ENCODE measurements around the gene DNASE1L3. TPM values are rescaled to one million over a fixed set of nuclear protein-coding genes. Genes with fewer than 3 reads are reported as not detected.

DNASE1L3 gene
- total and polyA plus RNA-seq, 2 donors = 12.9 to 52.0 TPM

DNA sequence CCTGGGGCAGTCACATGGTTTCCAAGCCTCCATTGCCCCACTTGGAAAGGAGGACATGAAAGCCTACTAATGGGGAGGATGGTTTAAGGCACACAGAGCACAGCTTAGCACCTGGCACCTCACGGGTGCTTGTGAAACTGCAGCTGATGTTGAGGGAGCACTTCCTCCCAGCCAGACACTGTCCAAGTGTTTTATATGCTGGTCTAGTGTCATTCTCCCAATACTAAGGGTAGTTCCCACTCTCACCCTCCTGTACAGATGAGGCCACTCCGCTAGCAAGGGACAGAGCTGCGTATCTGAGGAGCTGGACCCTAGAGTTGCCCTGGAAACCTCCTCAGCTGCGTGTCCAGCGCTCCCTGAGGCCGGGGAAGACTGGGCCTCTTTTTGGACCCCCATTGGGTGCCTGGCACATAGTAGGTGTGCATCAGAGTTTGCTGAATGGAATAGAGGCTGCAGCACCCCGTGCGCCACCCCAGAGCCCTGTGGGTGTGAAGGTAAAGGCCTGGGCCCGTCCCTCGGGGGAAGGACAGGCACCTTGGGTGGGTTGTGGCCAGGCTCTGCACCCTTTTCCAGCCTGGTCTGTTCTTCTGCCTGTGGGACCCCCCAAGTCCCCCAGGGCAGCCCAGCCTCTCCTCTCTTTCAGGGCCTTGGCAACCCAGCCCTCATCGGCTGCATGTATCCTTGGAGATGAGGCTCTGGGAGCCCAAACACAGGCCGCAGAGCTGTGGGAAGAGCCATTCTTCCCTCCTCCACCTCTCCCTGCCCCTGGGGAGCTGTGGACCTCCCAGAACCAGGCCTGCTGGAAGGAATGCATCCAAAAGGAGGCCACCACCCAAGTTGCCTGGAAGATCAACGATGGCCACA, 31.3 kb downstream of the DNASE1L3 start:
- Histone ChIP-seq H3K4me1 (ENCODE audit: control insufficient read depth in 2 of 2, insufficient read depth in 2 of 2, low read length in 2 of 2) (peaks cover 2 to 30% of the 10 kb centered on the region in 2 donors), H3K27ac (ENCODE audit: low read depth in 1 of 2, low read length in 1 of 2) (no peak overlapping the region)
- WGBS = 87% methylated on average over 13 of the region's 13 CpGs

DNA sequence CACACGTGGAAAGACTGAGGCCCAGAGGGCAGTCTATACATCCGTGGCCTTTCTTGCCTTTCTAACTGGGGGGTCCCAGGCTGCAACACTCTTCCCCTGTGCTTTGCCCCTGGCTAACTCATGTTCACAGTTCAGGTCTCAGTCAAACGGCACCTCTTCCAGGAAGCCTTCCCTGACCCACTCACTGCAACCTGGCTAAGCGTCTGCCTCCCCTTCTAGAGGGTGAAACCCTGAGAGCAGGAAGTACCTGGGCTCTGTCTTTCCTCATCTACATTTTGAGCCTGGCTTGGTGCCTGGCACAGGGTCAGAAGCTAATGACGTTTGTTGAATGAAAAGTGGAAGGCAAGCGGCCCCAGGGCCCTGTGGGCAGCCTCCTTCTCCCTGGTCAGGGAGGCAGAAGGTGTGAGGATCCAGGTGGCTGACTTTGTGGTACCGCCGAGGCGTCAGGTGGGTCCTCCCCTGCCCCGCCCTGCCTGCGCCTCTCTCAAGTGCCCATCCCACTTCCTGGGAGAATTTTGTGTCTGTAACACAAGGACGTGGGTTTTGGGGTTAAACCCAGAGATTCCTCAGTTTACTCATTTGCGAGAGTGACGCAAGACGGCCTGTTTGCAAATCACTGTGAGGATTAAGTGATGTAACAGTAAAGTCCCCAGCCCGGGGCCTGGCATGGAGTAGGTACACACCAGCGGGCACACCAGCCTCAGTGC, 32.1 kb downstream of the DNASE1L3 start:
- no peak overlapping the region for H3K4me3 ChIP-seq (ENCODE audit: low read length in 2 of 2)
- H3K9me3 ChIP-seq (ENCODE audit: control insufficient read depth in 2 of 2, insufficient read depth in 1 of 2, low read length in 1 of 2) = no peaks in the 10 kb centered on the region
- H3K36me3 ChIP-seq (ENCODE audit: control insufficient read depth in 2 of 2, insufficient read depth in 2 of 2, low read length in 1 of 2) = no peaks in the 10 kb centered on the region
- H3K4me1 ChIP-seq (ENCODE audit: control insufficient read depth in 2 of 2, insufficient read depth in 2 of 2, low read length in 2 of 2) = peaks cover 2 to 36% of the 10 kb centered on the region in 2 donors
- WGBS = 81% methylated on average over 17 of the region's 17 CpGs
- peaks cover 0 to 9% of the 10 kb centered on the region in 2 donors for H3K27me3 ChIP-seq (ENCODE audit: control insufficient read depth in 2 of 2, insufficient read depth in 1 of 2, low read length in 1 of 2)
- H3K27ac ChIP-seq (ENCODE audit: low read depth in 1 of 2, low read length in 1 of 2) = no peak overlapping the region
- DNase-seq (ENCODE audit: low read depth in 6 of 9, low spot score in 9 of 9) = no peak

More for the DNA sequence above, 31.3 kb downstream of the DNASE1L3 start:
- Histone ChIP-seq H3K9me3 (ENCODE audit: control insufficient read depth in 2 of 2, insufficient read depth in 1 of 2, low read length in 1 of 2) (no peaks in the 10 kb centered on the region), H3K27me3 (ENCODE audit: control insufficient read depth in 2 of 2, insufficient read depth in 1 of 2, low read length in 1 of 2) (peaks cover 0 to 9% of the 10 kb centered on the region in 2 donors), H3K36me3 (ENCODE audit: control insufficient read depth in 2 of 2, insufficient read depth in 2 of 2, low read length in 1 of 2) (no peaks in the 10 kb centered on the region), H3K4me3 (ENCODE audit: low read length in 2 of 2) (no peak overlapping the region)
- DNase-seq (ENCODE audit: low read depth in 6 of 9, low spot score in 9 of 9) = no peak

DNA sequence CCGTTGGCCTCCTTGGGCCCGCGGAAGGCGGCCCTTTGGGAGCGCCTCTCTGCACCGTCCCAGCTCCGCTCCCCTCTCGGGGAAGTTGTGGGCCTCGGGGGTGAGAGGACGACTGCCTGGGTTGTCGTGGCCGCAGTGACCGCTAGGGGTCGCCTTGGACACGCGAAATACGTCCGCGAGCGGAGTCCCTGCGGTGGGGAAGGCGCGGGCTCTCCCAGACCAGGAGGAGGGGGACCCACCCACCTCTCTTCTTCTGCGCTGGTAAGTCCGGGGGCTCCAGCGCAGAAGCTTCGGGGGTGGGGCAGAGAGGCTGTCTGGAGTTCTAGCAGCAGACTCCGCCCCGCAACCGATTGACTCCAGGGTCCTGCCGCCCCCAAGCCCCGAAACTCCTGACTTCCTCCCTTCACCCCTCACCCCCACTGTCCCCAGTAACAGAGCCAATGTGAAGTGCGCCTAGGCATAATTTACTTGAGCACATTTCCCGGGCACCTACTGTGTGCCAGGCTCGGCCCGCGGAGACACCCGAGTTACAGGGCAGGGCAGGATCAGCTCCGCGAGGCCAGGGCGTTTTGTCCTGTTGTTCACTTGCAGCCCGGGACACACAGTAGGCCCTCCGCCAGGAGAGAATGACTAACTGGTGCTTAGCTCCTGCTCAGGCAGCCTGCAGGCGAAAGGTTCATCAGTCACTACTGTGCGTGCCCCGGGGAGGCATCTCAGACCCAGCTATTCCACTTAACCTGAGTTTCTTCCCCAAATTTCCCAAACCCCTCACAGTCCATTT, 32.8 kb downstream of the DNASE1L3 start:
- Histone ChIP-seq H3K9me3 (ENCODE audit: control insufficient read depth in 2 of 2, insufficient read depth in 1 of 2, low read length in 1 of 2) (no peaks in the 10 kb centered on the region), H3K4me3 (ENCODE audit: low read length in 2 of 2) (peak overlapping the region; percentile 33 to 34), H3K27me3 (ENCODE audit: control insufficient read depth in 2 of 2, insufficient read depth in 1 of 2, low read length in 1 of 2) (peaks cover 0 to 9% of the 10 kb centered on the region in 2 donors), H3K27ac (ENCODE audit: low read depth in 1 of 2, low read length in 1 of 2) (no peak overlapping the region), H3K36me3 (ENCODE audit: control insufficient read depth in 2 of 2, insufficient read depth in 2 of 2, low read length in 1 of 2) (no peaks in the 10 kb centered on the region), H3K4me1 (ENCODE audit: control insufficient read depth in 2 of 2, insufficient read depth in 2 of 2, low read length in 2 of 2) (peaks cover 2 to 44% of the 10 kb centered on the region in 2 donors)
- 13% methylated on average over 46 of the region's 46 CpGs for WGBS
- peak; percentile 65 to 90 (median 79) for DNase-seq (ENCODE audit: low read depth in 6 of 9, low spot score in 9 of 9)

DNA sequence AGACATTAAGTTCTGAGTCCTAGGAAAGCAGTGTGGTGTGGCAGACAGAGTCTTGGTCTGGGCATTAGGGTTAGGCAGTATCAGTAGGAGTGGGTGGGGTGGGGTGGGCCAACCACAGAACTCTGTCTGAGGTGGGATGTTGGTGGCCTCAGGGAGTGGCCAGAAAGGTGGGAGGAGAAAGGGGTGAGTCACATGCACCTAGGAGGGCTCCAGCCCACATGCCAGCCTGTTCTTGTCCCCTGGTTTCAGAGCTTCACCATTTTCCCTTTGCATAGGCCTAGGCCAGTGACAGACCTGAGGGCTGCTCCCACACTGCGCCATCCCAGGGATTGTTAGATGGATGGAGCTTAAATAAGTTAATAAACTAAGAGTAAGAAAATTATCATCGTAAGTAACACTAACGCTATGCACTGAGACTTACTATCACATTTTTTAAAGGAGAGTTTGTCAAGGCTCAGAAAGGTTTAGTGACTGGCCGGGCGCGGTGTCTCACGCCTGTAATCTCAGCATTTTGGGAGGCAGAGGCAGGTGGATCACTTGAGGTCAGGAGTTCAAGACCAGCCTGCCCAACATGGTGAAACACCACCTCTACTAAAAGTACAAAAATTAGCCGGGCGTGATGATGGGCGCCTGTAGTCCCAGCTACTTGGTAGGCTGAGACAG, 33.8 kb downstream of the DNASE1L3 start:
- no peak for DNase-seq (ENCODE audit: low read depth in 6 of 9, low spot score in 9 of 9)
- peaks cover 2 to 44% of the 10 kb centered on the region in 2 donors for H3K4me1 ChIP-seq (ENCODE audit: control insufficient read depth in 2 of 2, insufficient read depth in 2 of 2, low read length in 2 of 2)
- H3K9me3 ChIP-seq (ENCODE audit: control insufficient read depth in 2 of 2, insufficient read depth in 1 of 2, low read length in 1 of 2) = no peaks in the 10 kb centered on the region
- H3K4me3 ChIP-seq (ENCODE audit: low read length in 2 of 2) = no peak overlapping the region
- WGBS = 98% methylated on average over 10 of the region's 10 CpGs
- peaks cover 0 to 2% of the 10 kb centered on the region in 2 donors for H3K36me3 ChIP-seq (ENCODE audit: control insufficient read depth in 2 of 2, insufficient read depth in 2 of 2, low read length in 1 of 2)
- no peak overlapping the region for H3K27ac ChIP-seq (ENCODE audit: low read depth in 1 of 2, low read length in 1 of 2)
- H3K27me3 ChIP-seq (ENCODE audit: control insufficient read depth in 2 of 2, insufficient read depth in 1 of 2, low read length in 1 of 2) = peaks cover 0 to 9% of the 10 kb centered on the region in 2 donors

DNA sequence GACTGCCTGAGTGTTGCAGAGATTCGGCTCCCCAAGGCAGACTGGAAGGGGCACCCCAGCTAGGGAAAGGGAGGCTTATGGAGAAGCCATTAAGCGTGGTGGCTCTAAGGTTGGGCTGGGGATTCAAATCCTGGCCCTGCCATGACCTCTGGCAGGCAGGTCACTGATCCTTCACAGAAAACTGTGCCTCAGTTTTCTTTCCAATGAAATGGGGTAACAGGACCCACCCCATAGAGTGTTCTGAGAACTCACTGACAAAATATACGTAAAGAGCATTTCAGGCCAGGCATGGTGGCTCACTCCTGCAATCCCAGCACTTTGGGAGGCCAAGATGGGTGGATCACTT, 34.6 kb downstream of the DNASE1L3 start:
- Histone ChIP-seq H3K27me3 (ENCODE audit: control insufficient read depth in 2 of 2, insufficient read depth in 1 of 2, low read length in 1 of 2) (peaks cover 0 to 9% of the 10 kb centered on the region in 2 donors), H3K27ac (ENCODE audit: low read depth in 1 of 2, low read length in 1 of 2) (peak overlapping the region in 1 of 2 donors; percentile 36), H3K36me3 (ENCODE audit: control insufficient read depth in 2 of 2, insufficient read depth in 2 of 2, low read length in 1 of 2) (peaks cover 7 to 10% of the 10 kb centered on the region in 2 donors), H3K4me1 (ENCODE audit: control insufficient read depth in 2 of 2, insufficient read depth in 2 of 2, low read length in 2 of 2) (peaks cover 7 to 44% of the 10 kb centered on the region in 2 donors), H3K9me3 (ENCODE audit: control insufficient read depth in 2 of 2, insufficient read depth in 1 of 2, low read length in 1 of 2) (no peaks in the 10 kb centered on the region), H3K4me3 (ENCODE audit: low read length in 2 of 2) (no peak overlapping the region)
- no peak for DNase-seq (ENCODE audit: low read depth in 6 of 9, low spot score in 9 of 9)
- WGBS = 98% methylated on average over 3 of the region's 3 CpGs

DNA sequence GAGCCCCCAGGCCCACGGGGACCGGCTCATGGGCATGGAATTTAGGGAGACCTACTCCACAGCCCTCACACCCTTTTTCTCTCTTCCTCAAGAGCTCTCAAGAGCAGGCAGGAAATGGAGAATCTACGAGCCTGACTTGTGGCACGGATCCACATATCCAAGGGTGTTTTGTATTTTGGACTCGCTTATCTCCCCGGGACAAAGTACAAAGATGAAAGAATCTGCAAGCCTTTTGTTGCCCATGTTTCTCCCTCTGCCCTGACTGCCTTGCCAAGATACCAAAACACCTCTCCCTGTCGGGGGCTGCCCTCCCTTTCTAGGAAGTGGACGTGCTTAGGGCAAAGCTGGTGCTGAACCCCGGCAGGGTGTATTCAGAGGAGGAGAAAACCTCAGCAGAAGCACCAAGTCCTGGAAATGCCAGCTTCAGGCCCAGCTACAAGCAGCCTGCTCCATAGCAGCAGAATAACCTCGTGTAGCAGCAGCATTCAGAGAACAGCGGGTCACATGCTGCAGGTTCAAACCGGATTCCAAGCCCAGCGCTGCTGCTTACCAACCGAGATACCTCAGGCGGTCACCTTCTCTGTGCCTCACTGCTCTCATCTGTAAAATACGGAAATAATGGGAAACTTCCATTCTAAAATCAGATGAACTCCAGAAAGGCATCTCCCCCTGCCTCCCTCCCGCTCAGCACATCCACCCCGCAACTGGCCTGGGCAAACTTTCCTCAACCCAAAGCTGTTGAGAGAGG, 35.2 kb downstream of the DNASE1L3 start:
- Histone ChIP-seq H3K4me1 (ENCODE audit: control insufficient read depth in 2 of 2, insufficient read depth in 2 of 2, low read length in 2 of 2) (peaks cover 7 to 44% of the 10 kb centered on the region in 2 donors), H3K4me3 (ENCODE audit: low read length in 2 of 2) (no peak overlapping the region)

DNA sequence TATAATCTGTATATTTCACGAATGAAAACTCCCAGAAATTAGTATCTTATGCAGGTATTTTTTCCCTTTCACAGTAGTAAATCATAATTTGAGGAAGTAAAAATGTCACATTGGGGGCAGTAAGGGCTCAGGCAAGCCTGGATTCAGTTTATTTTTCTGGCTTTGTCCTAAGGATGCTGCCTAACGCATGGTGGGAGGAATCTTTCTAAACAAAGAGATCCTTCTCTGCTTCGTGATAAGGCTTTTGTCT, 35.7 kb downstream of the DNASE1L3 start:
- H3K36me3 ChIP-seq (ENCODE audit: control insufficient read depth in 2 of 2, insufficient read depth in 2 of 2, low read length in 1 of 2) = peaks cover 17 to 20% of the 10 kb centered on the region in 2 donors
- 47% methylated on average over 3 of the region's 3 CpGs for WGBS
- no peaks in the 10 kb centered on the region for H3K9me3 ChIP-seq (ENCODE audit: control insufficient read depth in 2 of 2, insufficient read depth in 1 of 2, low read length in 1 of 2)
- no peak overlapping the region for H3K4me3 ChIP-seq (ENCODE audit: low read length in 2 of 2)
- peak overlapping the region in 1 of 2 donors; percentile 72 for H3K27ac ChIP-seq (ENCODE audit: low read depth in 1 of 2, low read length in 1 of 2)
- peaks cover 7 to 44% of the 10 kb centered on the region in 2 donors for H3K4me1 ChIP-seq (ENCODE audit: control insufficient read depth in 2 of 2, insufficient read depth in 2 of 2, low read length in 2 of 2)
- DNase-seq (ENCODE audit: low read depth in 6 of 9, low spot score in 9 of 9) = no peak
- peaks cover 0 to 9% of the 10 kb centered on the region in 2 donors for H3K27me3 ChIP-seq (ENCODE audit: control insufficient read depth in 2 of 2, insufficient read depth in 1 of 2, low read length in 1 of 2)

More for the DNA sequence above, 35.2 kb downstream of the DNASE1L3 start:
- H3K36me3 ChIP-seq (ENCODE audit: control insufficient read depth in 2 of 2, insufficient read depth in 2 of 2, low read length in 1 of 2) = peaks cover 12 to 15% of the 10 kb centered on the region in 2 donors
- peak in 1 of 9 donors; percentile 6 for DNase-seq (ENCODE audit: low read depth in 6 of 9, low spot score in 9 of 9)
- peaks cover 0 to 9% of the 10 kb centered on the region in 2 donors for H3K27me3 ChIP-seq (ENCODE audit: control insufficient read depth in 2 of 2, insufficient read depth in 1 of 2, low read length in 1 of 2)
- WGBS = 38% methylated on average over 18 of the region's 18 CpGs
- peak overlapping the region; percentile 36 to 72 for H3K27ac ChIP-seq (ENCODE audit: low read depth in 1 of 2, low read length in 1 of 2)
- H3K9me3 ChIP-seq (ENCODE audit: control insufficient read depth in 2 of 2, insufficient read depth in 1 of 2, low read length in 1 of 2) = no peaks in the 10 kb centered on the region

All from thymus (tissue), 11 donors.